ENCODE measurements around the gene SDE2. TPM values are rescaled to one million over a fixed set of nuclear protein-coding genes. Genes with fewer than 3 reads are reported as not detected.
A peak's percentile ranks its signal among the peaks of the same experiment; 100 is the strongest.

SDE2 gene
- total RNA-seq, 4 donors from 2014 or later: 19.9 to 41.0 (median 27.3) TPM

- Histone ChIP-seq H3K4me3 (replicated peaks in 1 of 3) (no peak overlapping the region), H3K27me3 (no peaks in the 10 kb centered on the region), H3K9me3 (no peaks in the 10 kb centered on the region), H3K36me3 (no peaks in the 10 kb centered on the region), H3K4me1 (no peaks in the 10 kb centered on the region), H3K27ac (no peak overlapping the region)
- no peak for TF ChIP-seq CTCF (IDR thresholded peaks at IDR 0.05)
- no peak for TF ChIP-seq POLR2A (IDR thresholded peaks at IDR 0.05)
- WGBS, 2 donors: 78 to 83% methylated on average over 4 of the region's 4 CpGs
- DNase-seq: no peak
- intact Hi-C loops (cut with DNase I): no loop called here
Measured at GRCh38 chr1:226033582-226033981, 34.4 kb upstream of the SDE2 start.

GRCh38 chr1:226029568-226030225 is 30.6 kb upstream of the SDE2 start:
- Histone ChIP-seq H3K27me3 (no peaks in the 10 kb centered on the region), H3K4me3 (replicated peaks in 1 of 3) (no peak overlapping the region), H3K4me1 (no peaks in the 10 kb centered on the region), H3K36me3 (no peaks in the 10 kb centered on the region), H3K27ac (no peak overlapping the region), H3K9me3 (no peaks in the 10 kb centered on the region)
- intact Hi-C loops (cut with DNase I): no loop called here
- peak; percentile 33 to 55 for DNase-seq
- TF ChIP-seq POLR2A (IDR thresholded peaks at IDR 0.05): no peak
- TF ChIP-seq CTCF (IDR thresholded peaks at IDR 0.05): no peak
- WGBS, 2 donors: 68 to 79% methylated on average over 7 of the region's 7 CpGs

- no peak for DNase-seq
- TF ChIP-seq POLR2A (IDR thresholded peaks at IDR 0.05) (no peak), CTCF (IDR thresholded peaks at IDR 0.05) (no peak)
- WGBS, 2 donors: 88 to 90% methylated on average over 7 of the region's 7 CpGs
Measured at GRCh38 chr1:226029093-226029496, 30.0 kb upstream of the SDE2 start.

GRCh38 chr1:226027538-226028217 is 28.5 kb upstream of the SDE2 start:
- H3K36me3 ChIP-seq: no peaks in the 10 kb centered on the region
- no peaks in the 10 kb centered on the region for H3K4me1 ChIP-seq
- H3K27ac ChIP-seq: no peak overlapping the region
- TF ChIP-seq POLR2A (IDR thresholded peaks at IDR 0.05) (no peak), CTCF (IDR thresholded peaks at IDR 0.05) (no peak)
- intact Hi-C loops (cut with DNase I): no loop called here
- no peaks in the 10 kb centered on the region for H3K27me3 ChIP-seq
- no peaks in the 10 kb centered on the region for H3K9me3 ChIP-seq
- no peak for DNase-seq
- WGBS, 2 donors: 89 to 93% methylated on average over 5 of the region's 5 CpGs
- H3K4me3 ChIP-seq (replicated peaks in 1 of 3): no peak overlapping the region

More at GRCh38 chr1:226029093-226029496, 30.0 kb upstream of the SDE2 start:
- intact Hi-C loops (cut with DNase I): no loop called here
- Histone ChIP-seq H3K27ac (no peak overlapping the region), H3K36me3 (no peaks in the 10 kb centered on the region), H3K4me3 (replicated peaks in 1 of 3) (no peak overlapping the region), H3K4me1 (no peaks in the 10 kb centered on the region), H3K9me3 (no peaks in the 10 kb centered on the region), H3K27me3 (no peaks in the 10 kb centered on the region)

- no peaks in the 10 kb centered on the region for H3K27me3 ChIP-seq
- H3K4me1 ChIP-seq: no peaks in the 10 kb centered on the region
- H3K4me3 ChIP-seq (replicated peaks in 1 of 3): no peak overlapping the region
- 73 to 82% methylated on average over 2 of the region's 2 CpGs for WGBS, 2 donors
- no peaks in the 10 kb centered on the region for H3K36me3 ChIP-seq
- TF ChIP-seq POLR2A (IDR thresholded peaks at IDR 0.05) (no peak), CTCF (IDR thresholded peaks at IDR 0.05) (no peak)
- DNase-seq: no peak
- intact Hi-C loops (cut with DNase I): no loop called here
- H3K9me3 ChIP-seq: no peaks in the 10 kb centered on the region
- no peak overlapping the region for H3K27ac ChIP-seq
Measured at GRCh38 chr1:226026833-226027232, 27.7 kb upstream of the SDE2 start.

Measured in thyroid gland (tissue), 4 donors.